SK-N-SH (cell line): Measurements from ENCODE around the gene BAG5. TPM values are rescaled to one million over a fixed set of nuclear protein-coding genes. Genes with fewer than 3 reads are reported as not detected.
"Not testable (repeated sequence)": the region's sequence is repeated elsewhere in the genome, so short reads cannot be mapped to it uniquely, and the experiment has no call there.

Experiments
- CTCF ChIA-PET: fragments of 300-600, 350-600 bp; formaldehyde crosslinking; extraction: SDS; loops from one replicate; lab custom pipeline; 2021; lab: Yijun Ruan, JAX
- POLR2A ChIA-PET: fragments of 350-600 bp; sonication (Branson Sonifier 250); formaldehyde crosslinking; extraction: SDS; loops from one replicate; lab custom pipeline; 2020; ENCODE audit warnings: antibody characterized with exemption, inconsistent platforms; lab: Yijun Ruan, JAX
- DNase-seq: peaks from one replicate; pipeline ENCODE4 v3.0.0; 2012
- H2AFZ ChIP-seq: fragments of 200-600 bp; sonication (generic); 2 replicates; pipeline ENCODE4 v1.8.1; 2016; ENCODE audit warnings: antibody characterized with exemption, mild to moderate bottlenecking, low read depth
- H3F3A ChIP-seq: fragments of 200-600 bp; sonication (generic); replicated peaks from 2 replicates; pipeline ENCODE3; 2016; ENCODE audit warnings: antibody characterized with exemption, mild to moderate bottlenecking; ENCODE audit not compliant: insufficient read depth
- H3K27ac ChIP-seq, 2 experiments: fragments of 200-500 bp in 1 of 2; fragments of 200-600 bp in 1 of 2; sonication (Bioruptor generic) in 1 of 2; sonication (generic), shearing (Covaris generic) in 1 of 2; 2 replicates each; pipeline versions ENCODE4 v1.5.1 to v1.6.1; 2014 to 2016; ENCODE audit warnings: low read depth in 2 of 2, inconsistent platforms in 1 of 2, low read length in 1 of 2, mild to moderate bottlenecking in 1 of 2, mixed read lengths in 1 of 2
- H3K27me3 ChIP-seq: fragments of 200-600 bp; sonication (generic), shearing (Covaris generic); 2 replicates; pipeline ENCODE4 v1.6.1; 2016; ENCODE audit warnings: mixed run types; ENCODE audit not compliant: insufficient read depth
- H3K36me3 ChIP-seq, 2 experiments: fragments of 200-500 bp in 1 of 2; fragments of 200-600 bp in 1 of 2; sonication (Bioruptor generic) in 1 of 2; sonication (generic) in 1 of 2; replicated peaks in 1 of 2; 2 replicates each; pipeline versions ENCODE3 to v1.5.1; 2014 to 2016; ENCODE audit warnings: low read length in 1 of 2, mild to moderate bottlenecking in 1 of 2; ENCODE audit not compliant: insufficient read depth in 2 of 2, control insufficient read depth in 1 of 2
- H3K4me1 ChIP-seq, 2 experiments: fragments of 200-500 bp in 1 of 2; fragments of 200-600 bp in 1 of 2; sonication (Bioruptor generic) in 1 of 2; sonication (generic), shearing (Covaris generic) in 1 of 2; 2 replicates each; pipeline versions ENCODE4 v1.5.1 to v1.6.1; 2014 to 2016; ENCODE audit warnings: low read depth in 1 of 2, low read length in 1 of 2, mixed run types in 1 of 2; ENCODE audit not compliant: insufficient read depth in 2 of 2, control insufficient read depth in 1 of 2
- H3K4me2 ChIP-seq: fragments of 200-600 bp; sonication (generic), shearing (Covaris generic); 2 replicates; pipeline ENCODE4 v1.6.1; 2017; ENCODE audit warnings: mixed run types
- H3K4me3 ChIP-seq, 2 experiments: fragments of 200-500 bp in 1 of 2; fragments of 200-600 bp in 1 of 2; sonication (Bioruptor generic) in 1 of 2; sonication (generic), shearing (Covaris generic) in 1 of 2; 2 replicates each; pipeline versions ENCODE4 v1.5.1 to v1.8.1; 2014 to 2016; ENCODE audit warnings: low read depth in 2 of 2, inconsistent platforms in 1 of 2, low read length in 1 of 2, mild to moderate bottlenecking in 1 of 2, mixed read lengths in 1 of 2, moderate library complexity in 1 of 2
- H3K79me2 ChIP-seq: fragments of 200-600 bp; sonication (generic); 2 replicates; pipeline ENCODE4 v1.8.1; 2017; ENCODE audit warnings: mild to moderate bottlenecking; ENCODE audit not compliant: insufficient read depth
- H3K9ac ChIP-seq: fragments of 200-600 bp; sonication (generic); 2 replicates; pipeline ENCODE4 v1.6.1; 2017; ENCODE audit warnings: mixed run types
- H3K9me2 ChIP-seq: fragments of 200-600 bp; sonication (generic); 2 replicates; pipeline ENCODE4 v1.6.1; 2017; ENCODE audit warnings: mixed run types
- H3K9me3 ChIP-seq: fragments of 200-600 bp; sonication (generic); 2 replicates; pipeline ENCODE4 v1.6.1; 2017; ENCODE audit warnings: mixed run types, mild to moderate bottlenecking, moderate library complexity
- H4K20me1 ChIP-seq: fragments of 200-600 bp; sonication (generic); 2 replicates; pipeline ENCODE4 v1.6.1; 2017; ENCODE audit warnings: mild to moderate bottlenecking, mixed run types; ENCODE audit not compliant: insufficient read depth
- FOXJ3 ChIP-seq: sonication (generic); formaldehyde crosslinking; IDR thresholded peaks from 2 replicates; pipeline ENCODE4 v1.5.1; 2020; ENCODE audit warnings: mild to moderate bottlenecking, missing genetic modification reagents
- MAX ChIP-seq: IDR thresholded peaks from 2 replicates; pipeline ENCODE4 v1.4.0; 2012; ENCODE audit warnings: low read depth
- MXI1 ChIP-seq: IDR thresholded peaks from 2 replicates; pipeline ENCODE4 v1.6.1; 2012; ENCODE audit warnings: mild to moderate bottlenecking, low read depth, low read length, improper control_type of control experiment
- RCOR1 ChIP-seq: fragments of 150-350 bp; IDR thresholded peaks from 2 replicates; pipeline ENCODE4 v1.6.1; 2017; ENCODE audit warnings: antibody characterized with exemption, low read length
- SIN3A ChIP-seq: IDR thresholded peaks from 2 replicates; pipeline ENCODE4 v1.6.1; 2012; ENCODE audit warnings: low read depth, mild to moderate bottlenecking, low read length, moderate library complexity, borderline replicate concordance
- TEAD4 ChIP-seq: IDR thresholded peaks from 2 replicates; pipeline ENCODE4 v1.4.0; 2012; ENCODE audit warnings: mild to moderate bottlenecking, borderline replicate concordance; ENCODE audit not compliant: insufficient read depth
- USF1 ChIP-seq: IDR thresholded peaks from 2 replicates; pipeline ENCODE4 v1.4.0; 2012; ENCODE audit warnings: low read depth, borderline replicate concordance
- YY1 ChIP-seq: IDR thresholded peaks from 2 replicates; pipeline ENCODE4 v1.4.0; 2012; ENCODE audit warnings: low read depth, mild to moderate bottlenecking
- WGBS: methylation state at CpG from one replicate; pipeline ENCODE4 v1.1.6; 2017; ENCODE audit warnings: low lambda C conversion rate; 5-methylcytosine and 5-hydroxymethylcytosine counted together
- polyA plus RNA-seq, 3 experiments: library from polyadenylated mRNA; depleted of rRNA; stranded (reverse); fragments of >200 nt; gene quantifications; 2 replicates each; pipeline ENCODE4 v1.2.3, GENCODE V29; 2012
- TF ChIP-seq, protein P1 (sequence below): fragments of 150-350 bp; IDR thresholded peaks from 2 replicates; pipeline ENCODE4 v1.6.1; 2016; ENCODE audit warnings: mild to moderate bottlenecking, low read depth, low read length
- TF ChIP-seq, protein P2 (sequence below): fragments of 150-350 bp; IDR thresholded peaks from 2 replicates; pipeline ENCODE4 v1.6.1; 2017; ENCODE audit warnings: antibody characterized with exemption, low read length, low read depth, borderline replicate concordance

The BAG5 gene
- polyA plus RNA-seq, 1 of the 3 experiments (the other 2 are of a cell fraction), result 5.2 TPM

GRCh38 chr14:103562429-103563225 lies at the start of gene BAG5, which contains the start of gene COA8 (continued):
- peak; percentile 54; the same call in 1 of the 2 replicates for TF ChIP-seq SIN3A
- peak; percentile 44; the same call in 1 of the 2 replicates for TF ChIP-seq YY1
- TF ChIP-seq FOXJ3 (CRISPR knock-in tag), result no peak
- peak; percentile 87 for TF ChIP-seq MXI1

GRCh38 chr14:103611215-103611614 lies 48.8 kb upstream of the BAG5 start:
- Histone ChIP-seq H3K27me3 (no peaks in the 10 kb centered on the region), H4K20me1 (no peaks in the 10 kb centered on the region), H3F3A (peaks cover 17% of the 10 kb centered on the region), H3K9me3 (peaks cover 5% of the 10 kb centered on the region; the same call in 1 of the 2 replicates), H3K4me1 (peaks cover 10 to 11% of the 10 kb centered on the region in 2 experiments; a peak in 2 of 4 replicates), H3K79me2 (no peaks in the 10 kb centered on the region), H3K36me3 (no peaks in the 10 kb centered on the region), H3K27ac (no peak overlapping the region), H3K9ac (no peak overlapping the region), H3K4me2 (no peak overlapping the region), H3K4me3 (no peak overlapping the region), H2AFZ (no peak overlapping the region), H3K9me2 (no peaks in the 10 kb centered on the region)
- CTCF ChIA-PET, result no interaction called here
- 76% methylated on average over 2 of the region's 2 CpGs for WGBS
- TF ChIP-seq TEAD4 (no peak), MAX (no peak), MXI1 (no peak), USF1 (no peak), SIN3A (no peak), RCOR1 (no peak)
- TF ChIP-seq, protein P1, sequence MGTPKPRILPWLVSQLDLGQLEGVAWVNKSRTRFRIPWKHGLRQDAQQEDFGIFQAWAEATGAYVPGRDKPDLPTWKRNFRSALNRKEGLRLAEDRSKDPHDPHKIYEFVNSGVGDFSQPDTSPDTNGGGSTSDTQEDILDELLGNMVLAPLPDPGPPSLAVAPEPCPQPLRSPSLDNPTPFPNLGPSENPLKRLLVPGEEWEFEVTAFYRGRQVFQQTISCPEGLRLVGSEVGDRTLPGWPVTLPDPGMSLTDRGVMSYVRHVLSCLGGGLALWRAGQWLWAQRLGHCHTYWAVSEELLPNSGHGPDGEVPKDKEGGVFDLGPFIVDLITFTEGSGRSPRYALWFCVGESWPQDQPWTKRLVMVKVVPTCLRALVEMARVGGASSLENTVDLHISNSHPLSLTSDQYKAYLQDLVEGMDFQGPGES, result no peak
- TF ChIP-seq, protein P2, sequence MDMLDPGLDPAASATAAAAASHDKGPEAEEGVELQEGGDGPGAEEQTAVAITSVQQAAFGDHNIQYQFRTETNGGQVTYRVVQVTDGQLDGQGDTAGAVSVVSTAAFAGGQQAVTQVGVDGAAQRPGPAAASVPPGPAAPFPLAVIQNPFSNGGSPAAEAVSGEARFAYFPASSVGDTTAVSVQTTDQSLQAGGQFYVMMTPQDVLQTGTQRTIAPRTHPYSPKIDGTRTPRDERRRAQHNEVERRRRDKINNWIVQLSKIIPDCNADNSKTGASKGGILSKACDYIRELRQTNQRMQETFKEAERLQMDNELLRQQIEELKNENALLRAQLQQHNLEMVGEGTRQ, result no peak
- POLR2A ChIA-PET, result no interaction called here
- DNase-seq, result no peak

- H4K20me1 ChIP-seq, POLR2A ChIA-PET, H3K9me2 ChIP-seq, H3K4me3 ChIP-seq, H2AFZ ChIP-seq, H3K27ac ChIP-seq, H3K4me2 ChIP-seq, DNase-seq, H3K36me3 ChIP-seq, H3K9ac ChIP-seq, H3K9me3 ChIP-seq, H3K79me2 ChIP-seq, H3K27me3 ChIP-seq: not testable (repeated sequence)
- peaks cover 10 to 11% of the 10 kb centered on the region in 2 experiments; a peak in 2 of 4 replicates for H3K4me1 ChIP-seq
- H3F3A ChIP-seq, result peaks cover 17% of the 10 kb centered on the region
- CTCF ChIA-PET, result interaction anchor here (2.0 to 2.9 kb wide), 2 partner anchors 19 to 33 kb away, joined by 8 to 11 read pairs; partner anchors contain the start of gene KLC1
- WGBS, result 92% methylated on average over 4 of the region's 4 CpGs
Measured at GRCh38 chr14:103609081-103609480, 46.6 kb upstream of the BAG5 start.
